Measurements from ENCODE around the gene KRTAP10-2. TPM values are rescaled to one million over a fixed set of nuclear protein-coding genes. Genes with fewer than 3 reads are reported as not detected.
"Not testable (repeated sequence)": the region's sequence is repeated elsewhere in the genome, so short reads cannot be mapped to it uniquely, and the experiment has no call there.

Gene KRTAP10-2
- total RNA-seq, 4 donors from 2014 or later = not detected

DNA sequence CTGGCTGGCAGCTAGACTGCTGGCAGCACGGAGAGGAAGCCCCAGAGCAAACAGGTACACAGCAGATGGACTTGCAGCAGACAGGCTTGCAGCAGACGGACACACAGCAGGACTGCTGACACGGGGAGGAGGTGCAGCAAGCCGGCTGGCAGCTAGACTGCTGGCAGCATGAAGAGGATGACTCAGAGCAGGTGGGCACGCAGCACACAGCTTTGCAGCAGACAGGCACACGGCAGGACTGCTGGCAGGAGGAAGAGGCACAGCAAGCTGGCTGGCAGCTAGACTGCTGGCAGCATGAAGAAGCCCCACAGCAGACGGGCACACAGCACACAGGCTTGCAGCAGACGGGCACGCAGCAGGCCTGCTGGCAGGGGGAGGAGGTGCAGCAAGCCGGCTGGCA, 498 bp downstream of the KRTAP10-2 start:
- 38% methylated on average over 2 of the region's 10 CpGs for WGBS
- Histone ChIP-seq H3K4me1 (peaks cover 0 to 10% (median 9%) of the 10 kb centered on the region in 4 donors), H3K9me3 (peaks cover 0 to 15% (median 4%) of the 10 kb centered on the region in 4 donors), H3K4me3 (no peak overlapping the region), H3K36me3 (no peaks in the 10 kb centered on the region), H3K27me3 (peaks cover 0 to 43% (median 0%) of the 10 kb centered on the region in 4 donors), H3K27ac (replicated peaks in 1 of 4) (no peak overlapping the region)
- peak; percentile 68 for DNase-seq (ENCODE audit: extremely low spot score)
- intact Hi-C loops (cut with DNase I) = no loop called here
- TF ChIP-seq, protein P1, sequence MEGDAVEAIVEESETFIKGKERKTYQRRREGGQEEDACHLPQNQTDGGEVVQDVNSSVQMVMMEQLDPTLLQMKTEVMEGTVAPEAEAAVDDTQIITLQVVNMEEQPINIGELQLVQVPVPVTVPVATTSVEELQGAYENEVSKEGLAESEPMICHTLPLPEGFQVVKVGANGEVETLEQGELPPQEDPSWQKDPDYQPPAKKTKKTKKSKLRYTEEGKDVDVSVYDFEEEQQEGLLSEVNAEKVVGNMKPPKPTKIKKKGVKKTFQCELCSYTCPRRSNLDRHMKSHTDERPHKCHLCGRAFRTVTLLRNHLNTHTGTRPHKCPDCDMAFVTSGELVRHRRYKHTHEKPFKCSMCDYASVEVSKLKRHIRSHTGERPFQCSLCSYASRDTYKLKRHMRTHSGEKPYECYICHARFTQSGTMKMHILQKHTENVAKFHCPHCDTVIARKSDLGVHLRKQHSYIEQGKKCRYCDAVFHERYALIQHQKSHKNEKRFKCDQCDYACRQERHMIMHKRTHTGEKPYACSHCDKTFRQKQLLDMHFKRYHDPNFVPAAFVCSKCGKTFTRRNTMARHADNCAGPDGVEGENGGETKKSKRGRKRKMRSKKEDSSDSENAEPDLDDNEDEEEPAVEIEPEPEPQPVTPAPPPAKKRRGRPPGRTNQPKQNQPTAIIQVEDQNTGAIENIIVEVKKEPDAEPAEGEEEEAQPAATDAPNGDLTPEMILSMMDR (IDR thresholded peaks at IDR 0.05) = no peak
- TF ChIP-seq POLR2AphosphoS5 (IDR thresholded peaks at IDR 0.05) (no peak), POLR2A (IDR thresholded peaks at IDR 0.05; ENCODE audit: low read depth) (no peak), EP300 (IDR thresholded peaks at IDR 0.05) (no peak)

DNA sequence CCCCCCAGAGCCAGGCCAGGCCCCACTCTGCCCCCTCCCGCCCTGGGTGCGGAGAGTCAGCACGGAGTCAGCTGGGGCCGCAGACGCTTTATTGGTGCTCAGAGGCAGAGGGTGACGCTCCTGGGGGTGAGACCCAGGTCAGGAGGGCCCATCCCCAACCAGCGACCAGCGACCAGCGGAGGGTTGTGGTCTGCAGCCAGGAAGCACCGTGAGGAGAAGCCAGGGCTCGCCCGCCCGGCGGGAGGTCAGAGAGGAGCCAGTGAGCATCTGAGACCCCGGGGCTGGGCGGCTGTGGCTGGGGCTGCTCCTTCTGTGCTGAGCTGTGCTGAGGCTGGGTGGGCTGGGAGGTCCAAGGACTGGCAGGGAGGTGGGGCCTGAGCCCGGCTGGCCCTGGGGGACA, 1.0 kb downstream of the KRTAP10-2 start:
- peaks cover 0 to 38% (median 0%) of the 10 kb centered on the region in 4 donors for H3K27me3 ChIP-seq
- DNase-seq (ENCODE audit: extremely low spot score) = peak; percentile 45
- H3K4me1 ChIP-seq = peaks cover 0 to 10% (median 9%) of the 10 kb centered on the region in 4 donors
- 90% methylated on average over 4 of the region's 17 CpGs for WGBS
- H3K27ac ChIP-seq (replicated peaks in 1 of 4); H3K36me3 ChIP-seq; intact Hi-C loops (cut with DNase I); H3K4me3 ChIP-seq: not testable (repeated sequence)
- H3K9me3 ChIP-seq = peaks cover 0 to 15% (median 4%) of the 10 kb centered on the region in 4 donors

DNA sequence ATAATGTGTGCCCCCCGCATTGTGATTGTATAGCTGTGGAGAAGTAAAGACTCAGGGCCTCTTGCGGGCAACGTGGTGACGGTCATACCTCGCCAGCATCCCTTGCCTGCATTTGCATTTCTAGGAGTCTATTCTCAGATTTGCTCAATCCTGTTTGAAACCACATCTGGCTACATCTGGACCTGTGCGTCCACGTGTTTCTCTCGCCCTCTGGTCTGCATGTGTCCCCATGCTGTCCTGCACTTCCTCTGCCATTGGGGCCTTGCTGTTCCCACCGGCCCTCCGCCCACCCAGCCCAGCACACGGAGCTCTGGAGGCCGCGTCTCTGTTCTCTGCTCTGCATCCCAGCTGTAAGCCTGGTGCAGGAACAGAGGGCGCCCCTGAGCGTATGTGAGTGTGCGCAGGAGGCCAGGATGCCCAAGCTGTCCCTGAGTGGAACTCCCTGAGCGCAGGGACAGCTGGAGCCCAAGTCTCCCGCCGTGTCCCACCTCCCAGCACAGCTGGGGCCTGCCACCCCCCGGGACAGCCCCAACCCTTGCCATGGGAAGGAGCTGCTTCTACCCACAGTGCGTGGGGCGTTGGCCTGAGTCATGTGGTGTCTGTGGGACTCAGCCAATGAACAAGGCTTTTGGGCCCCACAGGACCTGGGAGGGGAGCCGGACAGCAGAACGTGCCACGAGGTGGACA, 1.6 kb downstream of the KRTAP10-2 start:
- TF ChIP-seq, protein P1 (IDR thresholded peaks at IDR 0.05) = no peak
- Histone ChIP-seq H3K4me3 (no peak overlapping the region), H3K27ac (replicated peaks in 1 of 4) (no peak overlapping the region), H3K27me3 (peaks cover 0 to 36% (median 0%) of the 10 kb centered on the region in 4 donors), H3K4me1 (peaks cover 0 to 10% (median 9%) of the 10 kb centered on the region in 4 donors), H3K36me3 (no peaks in the 10 kb centered on the region), H3K9me3 (peaks cover 0 to 15% (median 4%) of the 10 kb centered on the region in 4 donors)
- 73% methylated on average over 19 of the region's 25 CpGs for WGBS
- peak; percentile 57 for DNase-seq (ENCODE audit: extremely low spot score)
- intact Hi-C loops (cut with DNase I) = no loop called here

DNA sequence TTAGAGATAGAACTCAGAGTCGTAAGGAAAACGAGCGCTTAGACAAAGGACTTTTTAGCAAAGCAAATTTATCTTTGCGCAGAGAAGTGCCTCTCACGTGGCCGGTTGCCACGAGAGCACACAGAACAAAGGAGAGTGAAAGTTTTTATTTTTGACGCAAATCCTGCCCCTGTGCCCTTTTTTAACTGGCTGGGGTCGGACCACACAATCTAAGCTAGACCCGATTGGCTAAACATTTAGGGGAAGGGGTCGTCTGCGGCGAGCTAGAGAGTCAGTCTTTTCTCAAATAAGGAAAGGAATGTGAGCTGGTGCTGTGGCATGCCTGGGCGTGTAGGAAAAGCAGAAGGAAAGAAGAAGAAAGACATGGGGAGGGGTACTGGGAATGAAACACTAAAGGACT, 2.4 kb downstream of the KRTAP10-2 start:
- 24% methylated on average over 14 of the region's 14 CpGs for WGBS
- H3K9me3 ChIP-seq = peaks cover 0 to 11% (median 4%) of the 10 kb centered on the region in 4 donors
- peak overlapping the region in 2 of 4 donors; percentile 12 to 15 for H3K4me3 ChIP-seq
- H3K27ac ChIP-seq (replicated peaks in 1 of 4) = no peak overlapping the region
- intact Hi-C loops (cut with DNase I) = no loop called here
- TF ChIP-seq, protein P1 (IDR thresholded peaks at IDR 0.05) = no peak
- TF ChIP-seq POLR2AphosphoS5 (IDR thresholded peaks at IDR 0.05) (no peak), EP300 (IDR thresholded peaks at IDR 0.05) (no peak), POLR2A (IDR thresholded peaks at IDR 0.05; ENCODE audit: low read depth) (no peak)
- peaks cover 0 to 10% (median 9%) of the 10 kb centered on the region in 4 donors for H3K4me1 ChIP-seq
- no peak for DNase-seq (ENCODE audit: extremely low spot score)
- peaks cover 0 to 36% (median 0%) of the 10 kb centered on the region in 4 donors for H3K27me3 ChIP-seq
- no peaks in the 10 kb centered on the region for H3K36me3 ChIP-seq

DNA sequence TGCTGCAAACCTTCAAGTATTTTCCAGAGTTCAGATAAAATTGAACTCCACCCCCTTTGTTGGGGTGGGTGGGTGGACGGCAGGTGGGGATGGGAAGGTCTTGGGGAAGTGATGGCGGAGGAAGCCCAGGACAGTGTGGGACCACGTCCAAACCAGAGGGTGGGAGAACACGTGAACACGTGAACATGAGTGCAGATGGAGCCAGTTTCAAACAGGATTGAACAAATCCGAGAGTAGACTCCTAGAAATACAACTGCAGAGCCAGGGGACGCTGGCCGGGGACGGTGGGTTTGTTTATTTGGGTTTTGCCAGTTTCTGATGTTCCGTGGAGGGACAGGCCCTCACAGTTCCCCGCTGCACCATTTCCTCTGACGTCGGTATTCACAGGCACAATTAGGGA, 2.9 kb downstream of the KRTAP10-2 start:
- peak; percentile 80 for DNase-seq (ENCODE audit: extremely low spot score)
- H3K4me3 ChIP-seq = peak overlapping the region in 2 of 4 donors; percentile 12 to 15
- intact Hi-C loops (cut with DNase I) = no loop called here
- no peak overlapping the region for H3K27ac ChIP-seq (replicated peaks in 1 of 4)
- peaks cover 0 to 36% (median 0%) of the 10 kb centered on the region in 4 donors for H3K27me3 ChIP-seq
- H3K9me3 ChIP-seq = peaks cover 0 to 12% (median 4%) of the 10 kb centered on the region in 4 donors
- TF ChIP-seq, protein P1 (IDR thresholded peaks at IDR 0.05) = no peak
- TF ChIP-seq POLR2A (IDR thresholded peaks at IDR 0.05; ENCODE audit: low read depth) = no peak
- TF ChIP-seq EP300 (IDR thresholded peaks at IDR 0.05) = no peak
- no peak for TF ChIP-seq POLR2AphosphoS5 (IDR thresholded peaks at IDR 0.05)
- H3K4me1 ChIP-seq = peaks cover 0 to 10% (median 9%) of the 10 kb centered on the region in 4 donors
- WGBS = 45% methylated on average over 13 of the region's 13 CpGs
- H3K36me3 ChIP-seq = no peaks in the 10 kb centered on the region

Measured in esophagus muscularis mucosa (tissue), 4 donors.